Psoas muscle (tissue), 8 donors: ENCODE measurements around the gene OLFM2. TPM values are rescaled to one million over a fixed set of nuclear protein-coding genes. Genes with fewer than 3 reads are reported as not detected.

Experiments
- ATAC-seq, 4 donors: fragments of 200-7000 bp; cut with Tn5 transposase; one replicate each; pipeline ENCODE4 v1.9.1; 2020; ENCODE audit warnings: moderate library complexity in 3 of 4, mild to moderate bottlenecking in 2 of 4
- DNase-seq, 2 donors: peaks; one replicate each; pipeline ENCODE4 v3.0.0-alpha.2; 2020
- H3K27ac ChIP-seq: fragments of 200-600 bp; one replicate; pipeline ENCODE4 v1.8.0; 2022
- H3K27me3 ChIP-seq, 3 donors: fragments of 200-600 bp in 1 of 3; one replicate each; pipeline versions ENCODE4 v1.6.1 to v1.8.0; 2013 to 2022; ENCODE audit warnings: low read length in 2 of 3, mild to moderate bottlenecking in 2 of 3, moderate library complexity in 1 of 3; ENCODE audit not compliant: insufficient read depth in 3 of 3
- H3K36me3 ChIP-seq, 2 donors: fragments of 200-600 bp in 1 of 2; one replicate each; pipeline versions ENCODE4 v1.6.1 to v1.8.0; 2013 to 2022; ENCODE audit warnings: low read depth in 1 of 2, mild to moderate bottlenecking in 1 of 2, moderate library complexity in 1 of 2; ENCODE audit not compliant: insufficient read depth in 1 of 2
- H3K4me1 ChIP-seq: fragments of 200-600 bp; one replicate; pipeline ENCODE4 v1.8.0; 2022
- H3K4me3 ChIP-seq: fragments of 200-600 bp; one replicate; pipeline ENCODE4 v1.8.0; 2022; ENCODE audit warnings: mild to moderate bottlenecking
- H3K9me3 ChIP-seq: fragments of 200-600 bp; one replicate; pipeline ENCODE4 v1.8.0; 2022
- WGBS, 3 donors: extraction: QIAGEN DNeasy Blood & Tissue Kit; methylation state at CpG; one replicate each; pipeline versions ENCODE4 v1.1.6 to v1.1.7; 2013; 5-methylcytosine and 5-hydroxymethylcytosine counted together
- intact Hi-C, 2 donors: fragments of 100-400 bp; cut with DNase I; formaldehyde crosslinking; loops; one replicate each; pipeline versions ENCODE4 v1.11.0 to v1.14.2; 2022
- polyA plus RNA-seq, 3 donors: library from polyadenylated mRNA; stranded (reverse); fragments of 200-250 nt; gene quantifications; one replicate each; pipeline ENCODE4 v1.2.3, GENCODE V29; 2013
- total RNA-seq, 4 donors: library from RNA; stranded (reverse); fragmentation: NEBNext Ultra II Directional in 2 of 4; extraction: Animal tissue kit (Norgen Biotek cat#: 25700) in 2 of 4; gene quantifications; one replicate each; pipeline versions ENCODE4 v1.2.1 to v1.2.4, GENCODE V29; 2021 to 2023
- TF ChIP-seq, protein P1 (sequence below): fragments of 200-600 bp; IDR thresholded peaks from one replicate; pipeline ENCODE4 v1.8.0; 2022; ENCODE audit warnings: antibody characterized with exemption
- donor health status: healthy with polysubstance abuse.
- donor health status: DM: no; HTN: no; CAD: no; lungs with moderate emphysema.
- donor health status: Bipolar disorder and iron deficiency.
- donor health status: healthy.
- donor health status: DM: yes; HTN: yes; CAD: no.
- donor health status: DM: no; HTN: no; CAD: no.
- donor health status: DM: no; HTN: no; CAD: no.
- donor health status: DM: yes; HTN: yes; CAD: no.

The OLFM2 gene
- total and polyA plus RNA-seq, 7 donors, result 0.48 to 5.1 (median 1.0) TPM

DNA sequence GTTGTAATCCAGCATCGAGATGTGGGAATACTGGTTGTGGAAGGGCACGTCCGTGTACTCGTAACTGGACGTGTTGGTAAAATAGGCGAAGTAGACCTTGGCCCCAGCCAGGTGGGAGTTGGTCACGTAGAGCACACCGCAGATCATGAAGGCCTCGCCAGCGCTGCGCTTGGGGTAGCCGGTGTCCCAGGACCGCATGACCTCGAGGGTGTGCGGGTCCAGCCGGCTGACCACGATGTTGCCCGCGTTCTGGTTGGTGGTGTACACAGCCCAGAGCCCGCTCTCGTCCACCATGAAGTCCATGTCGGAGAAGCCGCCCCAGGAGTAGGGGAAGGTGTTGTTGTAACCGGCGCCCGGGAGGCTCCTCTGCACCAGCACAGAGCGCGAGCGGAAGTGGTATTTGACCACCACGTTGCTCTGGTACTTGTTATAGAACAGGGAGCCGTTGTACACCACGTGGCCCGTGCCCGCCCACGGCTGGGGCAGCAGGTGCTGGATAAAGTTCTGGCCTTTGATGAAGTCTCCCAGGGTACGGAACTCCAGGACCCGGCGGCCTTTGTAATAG, 82.0 kb downstream of the OLFM2 start:
- intact Hi-C loops, result no loop called here
- no peaks in the 10 kb centered on the region for H3K4me1 ChIP-seq
- no peaks in the 10 kb centered on the region for H3K27me3 ChIP-seq
- ATAC-seq (no peak), DNase-seq (no peak)
- H3K4me3 ChIP-seq, result no peak overlapping the region
- H3K9me3 ChIP-seq, result no peaks in the 10 kb centered on the region
- H3K27ac ChIP-seq, result no peak overlapping the region
- H3K36me3 ChIP-seq, result peaks cover 0 to under 1% of the 10 kb centered on the region in 2 donors
- WGBS, 3 donors, result 90 to 95% (median 94%) methylated on average over 38 of the region's 38 CpGs
- TF ChIP-seq, protein P1, sequence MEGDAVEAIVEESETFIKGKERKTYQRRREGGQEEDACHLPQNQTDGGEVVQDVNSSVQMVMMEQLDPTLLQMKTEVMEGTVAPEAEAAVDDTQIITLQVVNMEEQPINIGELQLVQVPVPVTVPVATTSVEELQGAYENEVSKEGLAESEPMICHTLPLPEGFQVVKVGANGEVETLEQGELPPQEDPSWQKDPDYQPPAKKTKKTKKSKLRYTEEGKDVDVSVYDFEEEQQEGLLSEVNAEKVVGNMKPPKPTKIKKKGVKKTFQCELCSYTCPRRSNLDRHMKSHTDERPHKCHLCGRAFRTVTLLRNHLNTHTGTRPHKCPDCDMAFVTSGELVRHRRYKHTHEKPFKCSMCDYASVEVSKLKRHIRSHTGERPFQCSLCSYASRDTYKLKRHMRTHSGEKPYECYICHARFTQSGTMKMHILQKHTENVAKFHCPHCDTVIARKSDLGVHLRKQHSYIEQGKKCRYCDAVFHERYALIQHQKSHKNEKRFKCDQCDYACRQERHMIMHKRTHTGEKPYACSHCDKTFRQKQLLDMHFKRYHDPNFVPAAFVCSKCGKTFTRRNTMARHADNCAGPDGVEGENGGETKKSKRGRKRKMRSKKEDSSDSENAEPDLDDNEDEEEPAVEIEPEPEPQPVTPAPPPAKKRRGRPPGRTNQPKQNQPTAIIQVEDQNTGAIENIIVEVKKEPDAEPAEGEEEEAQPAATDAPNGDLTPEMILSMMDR, result no peak

DNA sequence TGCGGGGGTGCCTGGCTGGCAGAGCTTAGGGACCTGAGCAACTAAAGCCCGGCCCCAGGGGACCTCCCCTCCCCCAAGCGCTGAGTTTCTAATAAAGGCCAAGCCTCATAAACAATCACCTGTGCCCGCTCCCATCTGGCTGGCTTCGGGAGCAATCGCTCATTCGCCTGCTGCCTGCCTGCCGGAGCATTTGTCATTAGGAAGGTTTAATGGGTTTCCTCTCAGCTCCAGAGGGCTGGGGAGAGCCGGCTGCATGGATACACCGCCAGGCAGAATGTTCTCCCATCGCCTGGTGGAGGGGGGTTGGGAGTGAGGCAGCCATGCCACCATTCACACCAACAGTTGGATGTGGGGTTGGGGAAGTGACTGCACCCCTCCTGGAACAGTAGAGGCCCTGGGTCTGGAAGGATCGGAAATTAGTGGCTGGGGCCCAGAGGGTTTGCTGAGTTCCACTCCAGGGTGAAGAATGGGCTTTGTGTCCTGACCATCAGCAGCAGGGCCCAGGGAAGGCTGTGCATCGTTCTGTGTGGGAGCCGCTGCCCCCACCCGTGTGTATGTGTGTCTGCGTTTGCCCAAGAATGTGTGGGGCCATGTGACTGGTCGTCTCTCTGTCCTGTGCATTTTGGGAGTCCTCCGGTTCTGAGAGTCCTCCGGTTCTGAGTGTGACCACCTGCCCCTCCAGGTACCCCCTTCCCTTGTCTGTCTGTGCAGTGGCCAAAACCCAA, 85.9 kb downstream of the OLFM2 start:
- TF ChIP-seq, protein P1, result no peak

DNA sequence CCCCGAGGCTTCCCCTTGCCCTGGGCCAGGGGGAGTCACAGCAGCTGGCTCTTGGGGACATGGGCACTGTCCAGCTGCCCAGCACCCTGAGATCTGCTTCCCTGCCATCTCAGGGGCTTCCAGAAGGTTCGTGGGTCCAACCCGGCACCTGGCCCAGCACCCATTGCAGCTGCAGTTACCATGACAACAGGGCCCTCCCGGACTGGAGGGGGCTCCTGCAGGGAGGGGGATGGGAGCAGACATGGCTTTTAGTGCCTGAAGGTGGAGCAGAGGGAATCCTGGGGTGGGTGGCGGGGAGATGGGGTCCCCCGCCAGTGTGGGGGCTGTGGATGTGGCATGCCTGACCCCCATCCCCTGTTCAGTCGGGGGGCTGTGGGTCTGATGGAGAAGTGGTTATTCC, 86.5 kb downstream of the OLFM2 start:
- H3K9me3 ChIP-seq, result no peaks in the 10 kb centered on the region
- intact Hi-C loops, result no loop called here
- no peak overlapping the region for H3K4me3 ChIP-seq
- ATAC-seq (no peak), DNase-seq (no peak)
- no peaks in the 10 kb centered on the region for H3K4me1 ChIP-seq
- H3K27ac ChIP-seq, result no peak overlapping the region
- TF ChIP-seq, protein P1, result no peak
- WGBS, 3 donors, result 66 to 69% (median 67%) methylated on average over 7 of the region's 7 CpGs
- H3K27me3 ChIP-seq, result no peaks in the 10 kb centered on the region
- H3K36me3 ChIP-seq, result peaks cover 0 to 40% of the 10 kb centered on the region in 2 donors

More for the DNA sequence above, 85.9 kb downstream of the OLFM2 start:
- DNase-seq, result no peak
- ATAC-seq, result no peak
- Histone ChIP-seq H3K9me3 (no peaks in the 10 kb centered on the region), H3K4me1 (no peaks in the 10 kb centered on the region), H3K27me3 (no peaks in the 10 kb centered on the region), H3K27ac (no peak overlapping the region), H3K36me3 (peaks cover 0 to 35% of the 10 kb centered on the region in 2 donors), H3K4me3 (no peak overlapping the region)
- intact Hi-C loops, result no loop called here
- 61 to 67% (median 63%) methylated on average over 19 of the region's 19 CpGs for WGBS, 3 donors

DNA sequence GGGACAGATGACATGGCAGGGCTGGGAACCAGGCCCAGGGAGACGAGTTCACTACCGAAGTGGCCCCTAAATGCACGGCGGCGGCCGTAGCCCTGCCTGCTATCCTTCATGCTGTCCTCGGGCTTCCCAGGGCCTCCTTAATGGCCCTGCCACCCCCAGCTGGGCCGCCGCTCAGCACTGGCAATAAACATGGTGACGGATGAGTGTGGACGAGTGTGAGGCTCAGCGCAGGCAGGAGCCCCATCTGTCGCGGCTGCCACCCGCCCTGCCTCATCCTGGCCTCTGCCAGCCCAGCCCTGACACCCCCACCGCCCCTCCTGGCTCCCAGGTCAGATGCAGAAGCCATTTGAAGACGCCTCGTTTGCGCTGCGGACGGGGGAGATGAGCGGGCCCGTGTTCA, 87.6 kb downstream of the OLFM2 start:
- intact Hi-C loops, result no loop called here
- Histone ChIP-seq H3K36me3 (peaks cover 0 to 51% of the 10 kb centered on the region in 2 donors), H3K4me3 (no peak overlapping the region), H3K27ac (no peak overlapping the region), H3K4me1 (no peaks in the 10 kb centered on the region), H3K9me3 (peaks cover 2% of the 10 kb centered on the region), H3K27me3 (no peaks in the 10 kb centered on the region)
- TF ChIP-seq, protein P1, result no peak
- ATAC-seq (no peak), DNase-seq (no peak)
- 76 to 81% (median 80%) methylated on average over 20 to 23 of the region's 23 CpGs for WGBS, 3 donors
